Suprapubic skin (tissue), 3 donors: Measurements from ENCODE around the gene HIGD1C.
"Not testable (repeated sequence)": the region's sequence is repeated elsewhere in the genome, so short reads cannot be mapped to it uniquely, and the experiment has no call there.

Source experiments
- CTCF ChIP-seq, 2 donors: fragments of 200-600 bp in 1 of 2; fragments of 450-650 bp in 1 of 2; sonication (generic) in 1 of 2; IDR thresholded peaks; one replicate each; pipeline ENCODE4 v1.5.1; 2016 to 2019; ENCODE audit warnings: antibody characterized with exemption in 2 of 2, mild to moderate bottlenecking in 1 of 2, moderate library complexity in 1 of 2
- POLR2A ChIP-seq, 2 donors: fragments of 450-650 bp; IDR thresholded peaks; one replicate each; pipeline ENCODE4 v1.6.1; 2017; ENCODE audit warnings: antibody characterized with exemption in 2 of 2, mild to moderate bottlenecking in 2 of 2, moderate library complexity in 2 of 2

- not testable (repeated sequence) for TF ChIP-seq CTCF, POLR2A (IDR thresholded peaks at IDR 0.05)
Observed at GRCh38 chr12:50908479-50908878, 43.9 kb upstream of the HIGD1C start.
